Fibroblast of skin of right biceps (primary cell): ENCODE data around the gene NLRP10.

ENCODE experiments used
- DNase-seq: peaks from one replicate; pipeline ENCODE4 v3.0.0-alpha.2; 2013

The NLRP10 gene

DNA sequence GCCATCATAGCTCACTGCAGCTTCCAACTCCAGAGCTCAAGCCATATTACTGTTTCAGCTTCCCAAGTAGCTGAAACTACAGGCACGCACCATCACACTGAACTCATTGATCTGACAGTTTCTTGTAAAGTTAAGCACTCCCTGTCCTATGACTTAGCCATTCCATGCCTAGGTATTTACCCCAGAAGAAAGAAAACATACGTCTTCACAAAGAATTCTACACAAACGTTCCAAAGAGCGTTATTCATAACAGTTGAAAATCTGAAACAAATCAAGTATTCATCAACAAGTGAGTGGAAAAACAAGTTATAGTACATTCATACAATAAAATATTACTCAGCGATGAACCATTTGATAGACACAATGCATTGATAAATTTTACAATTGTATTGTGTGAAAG is 7.8 kb upstream of the NLRP10 start:
- DNase-seq: peak; percentile 29

DNA sequence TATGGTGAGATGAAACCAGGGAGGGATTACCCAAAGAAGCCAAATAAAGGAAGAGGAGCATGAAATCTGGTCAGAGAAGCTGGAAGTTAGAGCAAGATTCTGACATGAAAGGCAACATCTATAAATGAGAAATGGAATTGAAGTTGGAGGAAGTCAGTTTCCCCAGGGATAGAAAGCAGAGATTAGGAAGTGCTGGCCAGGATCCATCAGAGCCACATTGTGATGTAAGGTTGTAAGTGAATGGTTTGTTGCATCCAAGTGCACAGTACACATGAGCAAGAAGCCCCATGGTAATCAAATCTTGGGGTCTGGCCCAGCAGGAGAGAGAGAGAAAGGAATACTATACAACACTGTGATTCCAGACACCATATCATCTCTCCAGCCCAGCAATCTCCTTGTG is 6.6 kb upstream of the NLRP10 start:
- DNase-seq: peak; percentile 6

DNA sequence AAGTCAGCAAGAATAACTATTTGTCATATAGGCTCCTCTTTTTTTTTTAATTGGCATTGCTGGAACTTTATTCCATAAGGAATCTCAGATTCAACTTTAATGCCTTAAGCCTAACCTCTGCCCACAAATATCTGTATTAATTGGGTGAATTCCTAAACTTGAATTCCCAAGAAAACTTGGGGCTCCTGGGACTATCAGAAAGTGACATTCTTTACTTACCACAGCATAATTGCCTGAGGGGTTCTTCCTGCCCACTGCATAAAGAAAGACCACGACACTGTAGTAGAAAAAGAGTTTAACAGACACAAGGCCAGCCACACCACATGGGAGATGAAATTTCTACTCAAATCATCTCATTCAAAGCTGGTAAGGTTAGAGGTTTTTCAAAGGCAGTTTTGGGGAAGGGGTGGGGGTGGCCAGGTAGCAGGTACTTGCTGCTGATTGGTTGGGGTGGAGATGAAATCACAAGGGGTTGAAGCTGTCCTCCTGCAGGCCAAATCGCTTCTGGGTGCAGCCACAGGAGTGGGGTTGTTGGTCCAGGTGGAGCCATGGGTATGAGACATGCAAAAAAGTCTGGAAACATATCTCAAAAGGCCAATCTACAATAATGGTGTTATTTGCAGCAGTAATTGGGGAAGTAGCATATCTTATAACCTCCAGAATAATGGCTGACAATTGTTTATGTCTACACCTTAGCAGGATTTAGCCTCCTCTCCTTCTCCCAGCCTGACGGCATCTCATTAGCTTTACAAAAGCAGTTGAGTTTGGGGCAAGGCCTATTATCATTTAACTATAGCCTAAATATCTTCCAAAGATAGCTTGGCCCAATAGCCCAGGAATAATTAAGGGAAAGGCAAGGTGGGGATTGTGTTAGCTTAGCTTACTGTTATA is 4.8 kb upstream of the NLRP10 start:
- peak; percentile 75 for DNase-seq

DNA sequence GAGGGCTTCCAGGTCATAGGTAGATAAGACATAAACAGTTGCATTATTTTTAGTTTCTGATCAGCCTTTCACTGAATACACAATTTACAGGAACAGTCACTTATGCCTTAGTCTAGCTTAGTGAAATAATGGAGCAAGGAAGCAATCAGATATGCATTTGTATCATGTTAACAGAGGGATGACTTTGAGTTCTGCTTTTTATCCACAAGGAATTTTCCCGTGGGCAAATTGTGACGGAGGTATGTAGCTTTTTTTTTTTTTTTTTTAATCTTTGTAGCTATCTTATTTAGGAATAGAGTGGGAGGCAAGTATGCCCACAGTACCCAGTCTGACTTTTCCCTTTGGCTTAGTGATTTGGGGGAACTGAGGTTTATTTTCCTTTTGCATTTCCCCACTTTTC is 3.4 kb upstream of the NLRP10 start:
- DNase-seq: peak; percentile 25

DNA sequence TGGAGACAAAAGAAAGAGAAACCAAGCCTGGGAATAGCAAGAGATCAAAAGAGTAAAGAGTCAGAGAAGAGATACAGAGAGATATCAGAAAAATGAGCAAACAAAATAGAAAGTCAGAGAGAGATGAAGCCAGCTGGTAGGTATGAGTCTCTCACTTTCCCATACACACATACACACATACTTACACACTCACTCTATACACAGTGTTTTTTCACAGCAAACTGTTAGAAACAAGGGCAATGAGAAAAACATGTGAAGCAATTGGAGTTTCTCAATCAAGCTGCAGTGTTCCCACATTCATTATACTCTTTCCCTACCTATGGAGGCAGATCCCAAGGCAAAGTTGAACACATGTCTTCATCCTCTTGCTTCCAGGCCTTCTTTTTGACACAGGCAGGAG is 2.6 kb upstream of the NLRP10 start:
- peak; percentile 4 for DNase-seq

DNA sequence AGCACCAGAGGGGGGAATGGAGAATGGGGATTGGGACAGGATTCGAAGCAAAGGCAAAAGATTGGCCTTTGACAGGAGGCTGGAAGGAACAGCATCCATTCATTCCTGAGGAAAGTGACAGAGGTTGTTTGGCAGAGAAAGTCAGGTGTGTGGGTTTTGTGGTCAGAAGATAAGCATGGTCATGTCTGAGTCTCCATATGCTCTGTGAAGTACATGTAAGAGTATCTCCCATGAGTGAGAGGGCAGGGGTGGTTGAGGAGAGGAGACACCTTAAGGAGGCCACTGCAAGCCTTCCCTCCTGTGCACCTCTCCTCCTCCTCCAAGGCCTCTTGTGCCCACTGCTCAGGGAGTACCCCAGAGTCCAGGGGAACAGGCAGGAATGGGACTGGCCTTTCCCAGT is 1.9 kb upstream of the NLRP10 start:
- no peak for DNase-seq

DNA sequence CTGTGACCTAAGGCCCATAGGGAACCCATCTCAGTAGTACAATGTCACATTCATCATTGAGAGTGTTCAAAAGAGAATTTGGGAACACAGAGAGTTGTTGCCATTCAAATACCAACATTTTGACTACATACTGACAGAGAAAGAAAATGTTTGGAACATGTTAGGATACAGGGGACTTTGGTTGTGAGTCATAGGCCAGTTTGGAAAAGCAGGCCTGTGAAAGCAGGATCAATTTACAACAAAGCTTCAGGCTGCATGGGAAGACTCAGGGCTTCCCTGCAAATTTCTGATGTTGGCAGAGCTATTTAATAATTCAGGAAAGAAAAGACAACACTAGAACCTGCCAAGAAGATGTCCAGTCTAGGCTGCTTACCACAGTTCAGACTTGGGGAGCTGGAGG is 374 bp downstream of the NLRP10 start:
- DNase-seq: peak; percentile 70

DNA sequence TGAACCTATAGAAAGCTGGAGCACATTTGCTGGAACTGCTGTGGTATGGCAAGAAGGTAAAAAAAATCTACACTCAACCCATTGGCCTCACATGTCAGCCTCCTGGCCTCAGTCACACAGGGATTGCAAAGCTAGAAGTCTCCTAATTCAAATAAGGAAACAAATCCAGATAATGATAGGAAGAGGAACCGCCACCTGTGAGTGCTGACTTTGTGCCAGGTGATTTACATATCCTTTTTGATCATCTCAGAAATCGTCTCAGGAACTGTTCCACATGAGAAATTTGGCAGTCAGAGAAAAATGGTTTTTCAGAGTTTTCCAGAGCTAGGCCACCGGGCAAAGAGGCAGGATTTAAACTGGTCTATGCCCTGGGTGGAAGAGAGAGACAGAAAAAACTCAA is 986 bp downstream of the NLRP10 start:
- no peak for DNase-seq

DNA sequence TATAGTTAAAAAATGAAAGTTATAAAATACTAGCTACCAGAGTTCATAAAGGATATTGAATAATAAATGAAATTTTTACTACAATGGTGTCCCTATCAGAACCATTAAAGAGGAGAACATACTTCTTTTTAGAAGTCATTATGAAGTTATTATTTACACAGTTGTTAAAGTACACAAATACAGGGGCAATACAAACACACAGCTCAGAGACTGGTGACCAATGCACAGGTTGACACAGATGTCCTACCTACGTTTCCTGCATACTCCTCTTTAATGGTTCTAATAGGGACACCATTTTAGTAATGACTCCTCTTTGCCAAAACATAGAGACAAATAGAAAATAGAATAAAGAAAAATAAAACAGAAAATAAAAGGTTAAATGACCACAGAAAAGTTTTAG is 10.1 kb downstream of the NLRP10 start:
- DNase-seq: no peak

DNA sequence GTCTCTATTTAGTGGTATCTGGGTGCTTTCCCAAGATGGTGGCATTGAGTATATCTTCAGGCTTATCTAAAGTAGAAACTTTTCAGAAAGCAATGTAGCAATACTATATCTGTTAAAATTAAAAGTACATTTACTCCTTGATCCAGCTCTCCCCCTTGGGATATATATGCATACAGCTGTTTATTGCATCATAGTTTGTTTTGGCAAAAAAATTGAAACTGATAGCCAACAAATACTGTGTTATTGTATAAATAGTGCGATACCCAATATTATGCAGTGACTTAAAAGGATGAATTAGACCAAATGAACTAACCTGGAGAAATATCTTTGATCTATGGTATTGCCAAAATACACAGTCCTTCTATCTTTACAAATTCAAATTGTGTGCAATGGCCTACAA is 15.3 kb downstream of the NLRP10 start:
- no peak for DNase-seq

DNA sequence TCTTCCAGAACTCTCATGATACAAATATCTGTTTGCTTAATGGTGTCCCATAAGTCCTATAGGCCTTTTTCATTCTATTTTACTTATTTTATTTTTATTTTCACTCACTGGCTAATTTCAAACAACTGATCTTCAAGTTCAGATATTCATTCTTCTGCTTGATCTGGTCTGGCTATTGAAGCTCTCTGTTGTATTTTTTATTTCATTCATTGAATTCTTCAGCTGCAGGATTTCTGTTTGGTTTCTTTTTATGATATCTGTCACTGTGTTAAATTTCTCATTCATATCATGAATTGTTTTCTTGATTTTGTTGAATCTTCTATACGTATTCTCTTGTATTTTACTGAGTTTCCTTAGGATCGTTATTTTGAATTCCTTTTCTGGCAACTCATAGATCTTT is 21.1 kb downstream of the NLRP10 start:
- DNase-seq: no peak

DNA sequence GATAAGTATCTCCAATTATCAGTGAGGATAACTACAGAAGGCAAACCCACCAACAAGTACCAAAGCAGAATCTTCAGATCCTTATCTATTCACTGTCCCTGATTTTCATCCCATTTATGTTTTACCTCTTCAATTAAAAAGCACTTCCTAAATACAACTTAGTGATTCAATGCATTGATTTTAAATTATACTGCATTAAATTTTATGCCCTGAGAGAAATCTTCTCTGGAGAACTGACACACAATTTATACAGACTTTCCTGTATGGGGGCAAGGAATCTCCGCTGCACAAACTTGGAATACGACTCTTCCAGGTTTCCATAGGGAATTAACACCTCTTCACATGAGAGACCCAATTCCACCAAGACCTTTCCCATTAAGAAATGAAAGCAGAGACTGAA is 23.6 kb downstream of the NLRP10 start, which contains the start of gene OR10A3:
OR10A3 (minus strand) TSS at position 101 of the 400 bp plus-strand sequence. CDS start 2,188 bp downstream, outside the sequence.
- DNase-seq: no peak

DNA sequence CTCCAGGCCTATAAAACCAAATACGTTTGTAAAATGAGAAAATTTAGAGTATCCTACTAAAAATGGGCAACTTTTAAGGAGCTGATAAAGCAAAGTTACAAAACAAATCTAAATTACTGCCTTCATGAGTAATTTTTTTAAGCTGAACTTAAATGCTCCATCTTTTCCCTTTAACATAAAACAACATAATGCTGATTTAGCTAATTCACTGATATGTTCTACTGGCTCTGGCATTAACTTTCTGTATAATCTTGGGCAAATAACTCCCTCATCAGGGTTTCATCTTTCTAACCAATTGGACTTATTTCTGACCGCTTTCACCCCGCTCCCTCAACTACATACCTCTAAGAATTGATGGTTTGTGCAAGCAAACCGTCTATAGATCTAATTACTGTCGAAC is 24.1 kb downstream of the NLRP10 start:
- no peak for DNase-seq

DNA sequence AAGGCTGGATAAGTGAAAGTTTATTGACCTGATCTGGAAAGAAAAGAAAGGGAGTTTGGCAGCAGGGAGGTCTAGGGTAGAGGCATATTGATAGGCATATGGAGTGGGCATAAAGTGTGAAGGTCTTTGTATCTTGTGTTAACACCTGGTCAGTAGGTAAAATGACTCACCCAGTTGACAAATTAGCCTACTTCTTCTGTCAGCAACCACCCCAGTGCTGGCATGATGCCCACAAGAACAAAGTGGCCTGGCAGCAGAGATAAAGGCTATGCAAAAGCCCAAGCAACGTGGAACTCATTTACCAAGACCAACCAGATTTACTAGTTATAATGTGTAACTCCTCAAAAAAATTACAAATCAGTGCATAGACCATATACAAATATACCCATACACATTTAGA is 28.6 kb downstream of the NLRP10 start:
- no peak for DNase-seq

DNA sequence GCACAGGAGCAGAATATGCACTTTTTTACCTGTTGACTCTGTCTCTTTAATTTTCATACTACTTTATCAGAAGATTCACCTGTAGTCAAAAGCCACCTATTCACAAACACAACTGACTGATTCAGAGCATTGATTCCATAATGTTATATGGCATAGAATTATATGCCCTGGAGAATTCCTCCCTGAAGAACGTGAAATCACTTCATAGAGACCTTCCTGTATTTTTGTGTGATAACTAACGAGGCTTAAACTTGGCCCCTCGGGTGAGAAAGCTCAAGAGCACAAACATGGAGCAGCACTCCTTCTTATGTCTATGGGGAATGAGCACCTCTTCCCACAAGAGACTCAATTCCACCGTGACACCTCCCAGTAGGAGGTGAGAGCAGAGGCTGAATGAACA is 34.1 kb downstream of the NLRP10 start, which contains the start of gene OR10A6:
OR10A6 (minus strand) TSS at position 101 of the 400 bp plus-strand sequence. CDS start 2,606 bp downstream, outside the sequence.
- DNase-seq: no peak

DNA sequence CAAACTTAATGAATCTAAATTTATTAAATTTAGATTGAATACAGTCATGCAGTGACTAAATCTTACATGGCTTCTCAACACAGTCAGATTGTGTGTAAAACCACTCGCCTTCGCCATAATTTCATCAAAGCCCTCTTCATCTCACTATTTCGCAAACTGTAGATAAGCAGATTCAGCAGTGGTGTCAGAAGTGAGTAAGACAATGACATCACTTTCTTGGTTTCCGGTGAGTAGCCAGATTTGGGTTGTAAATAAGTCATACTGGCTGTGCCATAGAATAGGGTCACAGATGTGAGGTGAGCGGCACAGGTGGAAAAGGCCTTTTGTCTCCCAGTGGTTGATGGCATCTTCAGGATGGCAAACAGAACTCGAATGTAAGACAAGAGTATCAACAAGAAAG is 37.6 kb downstream of the NLRP10 start:
- no peak for DNase-seq

DNA sequence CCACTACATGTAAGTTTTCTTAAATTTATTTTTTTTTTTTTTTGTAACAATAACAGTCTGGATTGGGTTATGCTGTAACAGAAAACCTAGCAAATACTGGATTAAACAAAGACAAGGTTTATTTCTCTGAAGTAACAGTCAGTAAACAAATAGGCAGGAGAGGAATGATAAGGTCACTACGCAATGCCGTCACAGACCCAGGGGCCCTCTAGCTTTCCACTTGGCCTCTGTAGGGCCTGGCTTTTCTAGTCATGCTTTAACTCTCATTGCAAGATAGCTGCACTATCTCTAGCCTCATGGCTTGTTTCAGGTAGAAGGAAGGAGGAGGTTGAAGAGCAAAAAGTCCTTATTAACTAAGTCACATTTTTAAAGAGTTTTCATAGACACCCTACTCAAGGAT is 40.7 kb downstream of the NLRP10 start:
- DNase-seq: no peak

DNA sequence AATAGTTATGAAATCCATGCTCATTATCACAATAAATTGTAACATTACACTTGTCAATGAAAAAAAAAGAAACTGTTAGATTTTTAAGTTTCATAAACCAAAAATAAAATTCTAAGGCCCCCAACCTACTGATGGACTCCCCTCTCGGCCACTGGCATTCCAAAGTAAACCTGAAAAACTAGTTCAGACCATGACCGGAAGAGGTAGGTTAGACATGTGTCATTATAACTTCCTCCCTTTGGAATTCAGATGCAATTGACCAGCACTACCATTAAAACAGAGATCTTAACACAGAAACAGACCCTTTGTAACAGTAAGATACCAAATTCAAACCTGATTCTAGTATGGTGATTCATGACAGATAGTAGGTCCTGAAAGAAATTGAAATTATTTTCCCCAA is 47.1 kb downstream of the NLRP10 start:
- no peak for DNase-seq
